WTC11 (cell line): Measurements from ENCODE around the gene KIAA2012. TPM values are rescaled to one million over a fixed set of nuclear protein-coding genes. Genes with fewer than 3 reads are reported as not detected.

Experiments used
- ATAC-seq: fragments of 200-7000 bp; cut with Tn5 transposase; 2 replicates; pipeline ENCODE4 v1.10.0; 2021; ENCODE audit warnings: mild to moderate bottlenecking, moderate library complexity
- CTCF ChIA-PET: fragments of 300-600 bp; sonication (Branson Sonifier 250); formaldehyde crosslinking; loops from one replicate; lab custom pipeline; 2021; ENCODE audit warnings: antibody characterized with exemption; lab: Charles Lee
- POLR2A ChIA-PET: fragments of 350-600 bp; sonication (Branson Sonifier 250); formaldehyde crosslinking; loops from one replicate; lab custom pipeline; 2021; ENCODE audit warnings: antibody characterized with exemption; lab: Charles Lee
- DNase-seq: peaks from one replicate; pipeline ENCODE4 v3.0.0; 2021; ENCODE audit warnings: low spot score
- H3K27ac Mint-ChIP-seq: 2 replicates; pipeline ENCODE4 v1.8.0; 2021; ENCODE audit warnings: mixed read lengths
- H3K27me3 Mint-ChIP-seq: 2 replicates; pipeline ENCODE4 v1.8.0; 2021; ENCODE audit warnings: low read depth, mild to moderate bottlenecking, moderate library complexity, mixed read lengths
- H3K36me3 Mint-ChIP-seq: 2 replicates; pipeline ENCODE4 v1.8.0; 2021; ENCODE audit warnings: mixed read lengths
- H3K4me1 Mint-ChIP-seq: 2 replicates; pipeline ENCODE4 v1.8.0; 2022; ENCODE audit warnings: mixed read lengths
- H3K4me3 Mint-ChIP-seq: 2 replicates; pipeline ENCODE4 v1.8.0; 2021; ENCODE audit warnings: mild to moderate bottlenecking, moderate library complexity, mixed read lengths
- H3K9me3 Mint-ChIP-seq: 2 replicates; pipeline ENCODE4 v1.8.0; 2021; ENCODE audit warnings: mixed read lengths
- JAZF1 ChIP-seq: fragments of 250-450 bp; sonication (Bioruptor Pico); IDR thresholded peaks from 2 replicates; pipeline ENCODE4 v1.9.0; 2021; ENCODE audit warnings: moderate library complexity, mild to moderate bottlenecking, inconsistent platforms
- JUN ChIP-seq: sonication (generic); formaldehyde crosslinking; IDR thresholded peaks from 2 replicates; pipeline ENCODE4 v1.8.0; 2023; ENCODE audit warnings: mild to moderate bottlenecking, missing genetic modification reagents
- NFYB ChIP-seq: sonication (generic); formaldehyde crosslinking; conservative IDR thresholded peaks from 2 replicates; pipeline ENCODE4 v1.8.0; 2022; ENCODE audit warnings: low read depth, missing genetic modification reagents
- PRDM15 ChIP-seq: sonication (generic); formaldehyde crosslinking; IDR thresholded peaks from 2 replicates; pipeline ENCODE4 v1.8.0; 2022; ENCODE audit warnings: missing genetic modification reagents
- PREB ChIP-seq: sonication (generic); formaldehyde crosslinking; IDR thresholded peaks from 2 replicates; pipeline ENCODE4 v1.8.1; 2022; ENCODE audit warnings: mild to moderate bottlenecking, missing genetic modification reagents, moderate library complexity, borderline replicate concordance
- RELA ChIP-seq: sonication (generic); formaldehyde crosslinking; IDR thresholded peaks from 2 replicates; pipeline ENCODE4 v1.8.1; 2022; ENCODE audit warnings: missing genetic modification reagents, mild to moderate bottlenecking, borderline replicate concordance
- USF1 ChIP-seq: sonication (generic); formaldehyde crosslinking; IDR thresholded peaks from 2 replicates; pipeline ENCODE4 v1.8.0; 2022; ENCODE audit warnings: mild to moderate bottlenecking, missing genetic modification reagents
- USF2 ChIP-seq: sonication (generic); formaldehyde crosslinking; IDR thresholded peaks from 2 replicates; pipeline ENCODE4 v1.8.1; 2023; ENCODE audit warnings: mild to moderate bottlenecking, missing genetic modification reagents, moderate library complexity
- ZNF423 ChIP-seq: fragments of 250-450 bp; sonication (Bioruptor Pico); IDR thresholded peaks from 2 replicates; pipeline ENCODE4 v2.1.2; 2022; ENCODE audit warnings: mild to moderate bottlenecking, moderate library complexity
- ZNF512 ChIP-seq: sonication (generic); formaldehyde crosslinking; IDR thresholded peaks from 2 replicates; pipeline ENCODE4 v1.8.1; 2022; ENCODE audit warnings: missing genetic modification reagents, borderline replicate concordance
- ZNF532 ChIP-seq: fragments of 250-450 bp; sonication (Bioruptor Pico); IDR thresholded peaks from 2 replicates; pipeline ENCODE4 v1.9.0; 2021; ENCODE audit warnings: mild to moderate bottlenecking, borderline replicate concordance
- total RNA-seq: library from RNA; stranded (reverse); gene quantifications from 3 replicates; pipeline ENCODE4 v1.2.3, GENCODE V29; 2021

KIAA2012 gene
- total RNA-seq, 1 experiment from 2014 or later, result not detected

- no peak for TF ChIP-seq ZNF532 (CRISPR knock-in tag)
- TF ChIP-seq PREB (CRISPR knock-in tag), result no peak
- no peak for TF ChIP-seq ZNF512 (CRISPR knock-in tag)
- TF ChIP-seq, all 79 proteins: peak for 0
Measured at GRCh38 chr2:202118168-202118567, 45.1 kb downstream of the KIAA2012 start (continued).

GRCh38 chr2:202120828-202121227 is 47.8 kb downstream of the KIAA2012 start:
- ChIA-PET POLR2A (no interaction called here), CTCF (no interaction called here)
- peaks cover 4% of the 10 kb centered on the region; the same call in 1 of the 2 replicates for H3K27me3 Mint-ChIP-seq
- peaks cover 19% of the 10 kb centered on the region for H3K9me3 Mint-ChIP-seq
- peak; percentile 52 for TF ChIP-seq USF2 (CRISPR knock-in tag)
- TF ChIP-seq NFYB (CRISPR knock-in tag), result peak; percentile 42; the same call in 1 of the 2 replicates
- no peak for TF ChIP-seq USF1 (CRISPR knock-in tag)
- TF ChIP-seq ZNF423 (CRISPR knock-in tag), result no peak
- TF ChIP-seq, all 79 proteins: peak for 2
- DNase-seq (no peak), ATAC-seq (no peak)
- Mint-ChIP-seq H3K4me3 (no peak overlapping the region), H3K27ac (no peak overlapping the region), H3K36me3 (peaks cover 14% of the 10 kb centered on the region), H3K4me1 (peaks cover 5% of the 10 kb centered on the region)

GRCh38 chr2:202121532-202122162 is 48.6 kb downstream of the KIAA2012 start:
- no peak overlapping the region for H3K4me3 Mint-ChIP-seq
- H3K27me3 Mint-ChIP-seq, result peaks cover 4% of the 10 kb centered on the region; the same call in 1 of the 2 replicates
- H3K27ac Mint-ChIP-seq, result no peak overlapping the region
- POLR2A ChIA-PET, result no interaction called here
- DNase-seq (no peak), ATAC-seq (no peak)
- no peak for TF ChIP-seq JAZF1 (CRISPR knock-in tag)
- no peak for TF ChIP-seq PRDM15
- TF ChIP-seq JUN (CRISPR knock-in tag), result no peak
- no peak for TF ChIP-seq RELA (CRISPR knock-in tag)
- H3K36me3 Mint-ChIP-seq, result peaks cover 14% of the 10 kb centered on the region
- peaks cover 5% of the 10 kb centered on the region for H3K4me1 Mint-ChIP-seq
- CTCF ChIA-PET, result no interaction called here
- H3K9me3 Mint-ChIP-seq, result peaks cover 19% of the 10 kb centered on the region
